ENCODE results near the gene GPC5.

The GPC5 gene

GRCh38 chr13:92164822-92165221 lies 766.4 kb downstream of the GPC5 start:
- DNase-seq (ENCODE audit: low spot score): no peak

GRCh38 chr13:92172191-92172590 lies 773.8 kb downstream of the GPC5 start:
- DNase-seq (ENCODE audit: low spot score): no peak

- DNase-seq (ENCODE audit: low spot score): no peak
These were observed 774.8 kb downstream of the GPC5 start for GRCh38 chr13:92173254-92173653.

- DNase-seq (ENCODE audit: low spot score): peak; percentile 1
These were observed 776.9 kb downstream of the GPC5 start for GRCh38 chr13:92175330-92175729.

GRCh38 chr13:92177966-92178365 lies 779.5 kb downstream of the GPC5 start:
- no peak for DNase-seq (ENCODE audit: low spot score)

- no peak for DNase-seq (ENCODE audit: low spot score)
These were observed 780.8 kb downstream of the GPC5 start for GRCh38 chr13:92179223-92179622.

GRCh38 chr13:92187378-92187989 lies 789.1 kb downstream of the GPC5 start:
- DNase-seq (ENCODE audit: low spot score): peak; percentile 25

- no peak for DNase-seq (ENCODE audit: low spot score)
These were observed 790.2 kb downstream of the GPC5 start for GRCh38 chr13:92188574-92188973.

GRCh38 chr13:92196591-92197256 lies 798.3 kb downstream of the GPC5 start:
- no peak for DNase-seq (ENCODE audit: low spot score)

GRCh38 chr13:92197669-92198068 lies 799.2 kb downstream of the GPC5 start:
- no peak for DNase-seq (ENCODE audit: low spot score)

- no peak for DNase-seq (ENCODE audit: low spot score)
These were observed 820.2 kb downstream of the GPC5 start for GRCh38 chr13:92218615-92219014.

- DNase-seq (ENCODE audit: low spot score): no peak
These were observed 823.5 kb downstream of the GPC5 start for GRCh38 chr13:92221916-92222315.

- DNase-seq (ENCODE audit: low spot score): no peak
These were observed 825.8 kb downstream of the GPC5 start for GRCh38 chr13:92224052-92224821.

GRCh38 chr13:92224825-92225224 lies 826.4 kb downstream of the GPC5 start:
- DNase-seq (ENCODE audit: low spot score): no peak

- no peak for DNase-seq (ENCODE audit: low spot score)
These were observed 827.4 kb downstream of the GPC5 start for GRCh38 chr13:92225861-92226260.

- DNase-seq (ENCODE audit: low spot score): no peak
These were observed 834.5 kb downstream of the GPC5 start for GRCh38 chr13:92232871-92233270.

- no peak for DNase-seq (ENCODE audit: low spot score)
These were observed 853.3 kb downstream of the GPC5 start for GRCh38 chr13:92251671-92252210.

GRCh38 chr13:92255526-92255925 lies 857.1 kb downstream of the GPC5 start:
- no peak for DNase-seq (ENCODE audit: low spot score)

- DNase-seq (ENCODE audit: low spot score): no peak
These were observed 857.8 kb downstream of the GPC5 start for GRCh38 chr13:92256211-92256610.

GRCh38 chr13:92259046-92259445 lies 860.6 kb downstream of the GPC5 start:
- DNase-seq (ENCODE audit: low spot score): no peak

- DNase-seq (ENCODE audit: low spot score): no peak
These were observed 861.1 kb downstream of the GPC5 start for GRCh38 chr13:92259523-92259922.

GRCh38 chr13:92260363-92260762 lies 861.9 kb downstream of the GPC5 start:
- DNase-seq (ENCODE audit: low spot score): no peak

All from globus pallidus (tissue), 1 donor.